ENCODE data around the gene AGMAT. TPM values are rescaled to one million over a fixed set of nuclear protein-coding genes. Genes with fewer than 3 reads are reported as not detected.

The AGMAT gene
- 5.4 to 8.2 TPM (median 7.5 TPM) in 5 replicates for total RNA-seq (2022; extraction: Qiagen RNA extraction; ENCODE audit: low read depth)

GRCh38 chr1:15584489-15585363 is at the start of gene AGMAT:
Gene AGMAT (minus strand): TSS chr1:15585051. CDS start chr1:15584967, 84 bp downstream.

GRCh38 chr1:15617173-15618076 is 32.6 kb upstream of the AGMAT start, which contains the start of gene DDI2:
Gene DDI2 (plus strand): TSS chr1:15617458. CDS start chr1:15617671, 213 bp downstream.

GRCh38 chr1:15526490-15527339 is 58.1 kb downstream of the AGMAT start, which contains the start of gene DNAJC16:
Gene DNAJC16 (plus strand): TSS chr1:15526848. CDS start chr1:15529106, 2,258 bp downstream.

GRCh38 chr1:15524021-15524282 is 60.9 kb downstream of the AGMAT start, which contains the start of gene CASP9:
Gene CASP9 (minus strand): TSS chr1:15524215. CDS start chr1:15524200, 15 bp downstream.

Other genes starting within 250 kb of the AGMAT start
- 221 to 302 TPM (median 295 TPM) in 5 replicates for gene EFHD2, start 175.2 kb downstream of the AGMAT start, total RNA-seq (2022; extraction: Qiagen RNA extraction; ENCODE audit: low read depth)
- 0.89 to 3.3 TPM (median 1.7 TPM) in 5 replicates for gene CTRC, start 146.6 kb downstream of the AGMAT start, total RNA-seq (2022; extraction: Qiagen RNA extraction; ENCODE audit: low read depth)
- not detected in 5 replicates for gene CELA2A, start 128.3 kb downstream of the AGMAT start, total RNA-seq (2022; extraction: Qiagen RNA extraction; ENCODE audit: low read depth)
- gene CELA2B, start 108.9 kb downstream of the AGMAT start, total RNA-seq (2022; extraction: Qiagen RNA extraction; ENCODE audit: low read depth), result 0.22 TPM in 1 of 5 replicates, not detected in the others
- 4.8 to 6.7 TPM (median 5.8 TPM) in 5 replicates for gene CASP9, start 60.8 kb downstream of the AGMAT start, total RNA-seq (2022; extraction: Qiagen RNA extraction; ENCODE audit: low read depth)
- gene DNAJC16, start 58.2 kb downstream of the AGMAT start, total RNA-seq (2022; extraction: Qiagen RNA extraction; ENCODE audit: low read depth), result 4.0 to 5.9 TPM (median 5.3 TPM) in 5 replicates
- 6.4 to 9.3 TPM (median 8.2 TPM) in 5 replicates for gene DDI2, start 32.4 kb upstream of the AGMAT start, total RNA-seq (2022; extraction: Qiagen RNA extraction; ENCODE audit: low read depth)
- gene PLEKHM2, start 99.3 kb upstream of the AGMAT start, total RNA-seq (2022; extraction: Qiagen RNA extraction; ENCODE audit: low read depth), result 19.5 to 26.9 TPM (median 25.6 TPM) in 5 replicates
- gene SLC25A34, start 151.2 kb upstream of the AGMAT start, total RNA-seq (2022; extraction: Qiagen RNA extraction; ENCODE audit: low read depth), result 0.09 to 0.77 TPM (median 0.39 TPM) in 4 of 5 replicates, not detected in the other
- not detected in 5 replicates for gene TMEM82, start 157.4 kb upstream of the AGMAT start, total RNA-seq (2022; extraction: Qiagen RNA extraction; ENCODE audit: low read depth)
- gene FBLIM1, start 173.7 kb upstream of the AGMAT start, total RNA-seq (2022; extraction: Qiagen RNA extraction; ENCODE audit: low read depth), result 20.9 to 32.7 TPM (median 29.1 TPM) in 5 replicates
- gene UQCRHL, start 222.6 kb upstream of the AGMAT start, total RNA-seq (2022; extraction: Qiagen RNA extraction; ENCODE audit: low read depth), result 5.7 to 9.2 TPM (median 6.7 TPM) in 5 replicates

Data from A549 treated with GW870086 at 1 μM for 4 hours (cell line).